ENCODE results near the gene DDX24. TPM values are rescaled to one million over a fixed set of nuclear protein-coding genes. Genes with fewer than 3 reads are reported as not detected.

Gene DDX24
- total RNA-seq, 1 donor from 2014 or later = 163 TPM

DNA sequence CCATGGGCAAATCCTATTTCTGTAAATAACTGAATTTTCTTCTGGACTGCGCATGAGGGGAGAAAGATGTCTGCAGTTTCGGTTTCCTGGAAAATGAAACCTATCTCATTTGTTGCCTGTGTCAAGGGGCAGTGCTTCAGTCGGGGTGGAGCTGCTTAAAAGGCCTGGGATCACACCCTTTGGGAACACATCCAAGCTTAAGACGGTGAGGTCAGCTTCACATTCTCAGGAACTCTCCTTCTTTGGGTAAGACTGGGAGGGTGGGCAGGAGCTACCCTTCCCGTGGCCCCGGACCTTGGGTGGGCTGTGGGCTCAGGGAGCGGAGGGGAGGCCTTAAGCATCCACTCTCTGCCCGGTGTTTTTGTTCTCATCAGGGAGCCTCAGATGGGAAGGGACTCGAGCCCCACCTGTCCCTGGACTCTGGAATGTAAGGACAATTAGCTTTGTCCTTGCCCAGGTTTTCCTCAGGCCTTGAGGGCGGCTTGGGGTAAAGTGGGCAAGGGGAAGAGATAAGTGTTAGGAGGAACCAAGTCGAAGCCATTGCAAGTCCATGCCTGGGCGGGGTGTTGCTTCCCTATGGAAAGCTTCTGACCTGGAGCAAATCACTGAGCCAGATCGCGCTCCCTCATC lies 29.7 kb upstream of the DDX24 start, which contains the start of gene IFI27:
Gene IFI27, plus strand, starts transcription at position 185 of the 630 bp plus-strand sequence.
- Histone ChIP-seq H3K27ac (peak within 1 kb of the TSS; percentile 89), H3K27me3 (ENCODE audit: low read depth) (no peaks in the 10 kb centered on the region), H3K36me3 (no peaks in the 10 kb centered on the region), H3K9me3 (no peaks in the 10 kb centered on the region), H3K4me3 (peak within 1 kb of the TSS; percentile 59), H3K4me1 (peaks cover 16% of the 10 kb centered on the region)
- TF ChIP-seq, protein P1, sequence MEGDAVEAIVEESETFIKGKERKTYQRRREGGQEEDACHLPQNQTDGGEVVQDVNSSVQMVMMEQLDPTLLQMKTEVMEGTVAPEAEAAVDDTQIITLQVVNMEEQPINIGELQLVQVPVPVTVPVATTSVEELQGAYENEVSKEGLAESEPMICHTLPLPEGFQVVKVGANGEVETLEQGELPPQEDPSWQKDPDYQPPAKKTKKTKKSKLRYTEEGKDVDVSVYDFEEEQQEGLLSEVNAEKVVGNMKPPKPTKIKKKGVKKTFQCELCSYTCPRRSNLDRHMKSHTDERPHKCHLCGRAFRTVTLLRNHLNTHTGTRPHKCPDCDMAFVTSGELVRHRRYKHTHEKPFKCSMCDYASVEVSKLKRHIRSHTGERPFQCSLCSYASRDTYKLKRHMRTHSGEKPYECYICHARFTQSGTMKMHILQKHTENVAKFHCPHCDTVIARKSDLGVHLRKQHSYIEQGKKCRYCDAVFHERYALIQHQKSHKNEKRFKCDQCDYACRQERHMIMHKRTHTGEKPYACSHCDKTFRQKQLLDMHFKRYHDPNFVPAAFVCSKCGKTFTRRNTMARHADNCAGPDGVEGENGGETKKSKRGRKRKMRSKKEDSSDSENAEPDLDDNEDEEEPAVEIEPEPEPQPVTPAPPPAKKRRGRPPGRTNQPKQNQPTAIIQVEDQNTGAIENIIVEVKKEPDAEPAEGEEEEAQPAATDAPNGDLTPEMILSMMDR (IDR thresholded peaks at IDR 0.05) = no peak
- peak; percentile 82 to 87 for ATAC-seq
- intact Hi-C loops (cut with DNase I) = no loop called here
- peak; percentile 68 for DNase-seq

DNA sequence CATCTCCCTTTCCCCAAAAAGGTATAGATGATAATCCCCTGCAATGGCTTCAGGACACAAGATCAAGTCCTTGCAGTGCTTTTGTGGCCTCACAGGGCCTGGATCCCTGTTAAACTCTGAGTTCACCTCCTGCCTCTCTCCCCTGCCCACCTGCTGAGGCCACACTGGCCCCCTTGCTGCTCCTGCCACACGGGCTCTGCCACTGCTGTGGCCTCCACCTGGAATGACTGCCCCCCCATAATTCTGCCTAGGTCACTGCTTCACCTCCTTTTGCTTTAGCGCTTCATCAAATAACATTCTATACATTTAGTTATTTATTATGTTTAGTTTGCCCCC lies 28.9 kb upstream of the DDX24 start:
- H3K9me3 ChIP-seq = no peaks in the 10 kb centered on the region
- no peak for DNase-seq
- H3K27me3 ChIP-seq (ENCODE audit: low read depth) = no peaks in the 10 kb centered on the region
- H3K4me1 ChIP-seq = peaks cover 8% of the 10 kb centered on the region
- ATAC-seq = no peak
- TF ChIP-seq, protein P1 (IDR thresholded peaks at IDR 0.05) = no peak
- H3K36me3 ChIP-seq = no peaks in the 10 kb centered on the region
- peak overlapping the region; percentile 89 for H3K27ac ChIP-seq
- H3K4me3 ChIP-seq = peak overlapping the region; percentile 59
- intact Hi-C loops (cut with DNase I) = no loop called here

DNA sequence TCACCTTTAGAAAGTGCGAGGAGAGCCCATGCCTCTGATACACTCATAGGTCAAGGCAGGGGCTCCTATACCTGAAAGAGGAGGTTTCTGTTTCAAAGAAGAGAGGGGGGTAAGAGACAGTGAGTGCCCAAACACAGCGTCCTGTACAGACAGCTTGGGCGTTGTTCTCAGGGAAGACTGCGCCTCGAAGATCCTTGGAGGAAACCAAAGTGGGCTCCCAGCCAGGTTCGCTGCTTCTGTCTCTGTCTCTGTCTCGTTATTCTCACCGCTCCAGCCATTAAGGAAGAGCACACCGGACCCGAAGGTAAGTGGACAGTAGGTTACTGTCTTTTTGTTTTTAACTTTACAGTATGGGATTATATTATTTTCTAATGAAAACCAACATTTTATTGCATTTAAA lies 23.7 kb upstream of the DDX24 start:
- H3K4me3 ChIP-seq = no peak overlapping the region
- H3K9me3 ChIP-seq = no peaks in the 10 kb centered on the region
- no peaks in the 10 kb centered on the region for H3K36me3 ChIP-seq
- TF ChIP-seq, protein P1 (IDR thresholded peaks at IDR 0.05) = no peak
- H3K27ac ChIP-seq = no peak overlapping the region
- ATAC-seq = no peak
- DNase-seq = no peak
- intact Hi-C loops (cut with DNase I) = no loop called here
- H3K4me1 ChIP-seq = peaks cover 2% of the 10 kb centered on the region
- no peaks in the 10 kb centered on the region for H3K27me3 ChIP-seq (ENCODE audit: low read depth)

DNA sequence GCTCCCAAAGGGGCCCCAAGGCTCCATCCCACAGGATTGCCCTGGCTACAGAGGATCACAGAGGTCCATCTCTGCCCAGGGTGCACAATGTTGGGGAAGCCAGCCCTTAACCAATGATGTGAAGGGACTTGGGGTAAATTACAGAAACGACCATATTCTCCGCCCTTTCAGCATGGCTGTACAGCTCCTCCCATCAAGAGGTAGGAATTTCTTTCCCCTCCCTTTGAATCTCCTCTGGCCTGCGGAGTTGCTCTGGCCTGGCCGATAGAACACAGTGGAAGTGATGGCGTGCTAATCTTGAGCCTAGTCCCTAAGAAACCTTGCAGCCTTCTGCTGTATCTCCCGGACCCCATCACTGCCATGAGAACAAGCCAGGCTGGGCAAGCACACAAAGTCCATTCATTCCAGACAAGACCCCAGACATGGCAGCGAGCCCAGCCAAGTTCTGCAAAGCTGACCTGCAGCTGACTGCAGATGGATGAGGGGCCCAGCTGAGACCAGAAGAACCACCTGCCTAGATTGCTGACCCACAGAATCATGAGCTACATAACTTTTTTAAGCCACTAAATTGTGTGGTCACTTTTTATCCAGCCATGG lies 22.6 kb upstream of the DDX24 start:
- Histone ChIP-seq H3K27me3 (ENCODE audit: low read depth) (no peaks in the 10 kb centered on the region), H3K9me3 (no peaks in the 10 kb centered on the region), H3K36me3 (no peaks in the 10 kb centered on the region), H3K4me3 (no peak overlapping the region), H3K4me1 (no peaks in the 10 kb centered on the region), H3K27ac (no peak overlapping the region)
- TF ChIP-seq, protein P1 (IDR thresholded peaks at IDR 0.05) = no peak
- intact Hi-C loops (cut with DNase I) = no loop called here
- no peak for DNase-seq
- no peak for ATAC-seq

DNA sequence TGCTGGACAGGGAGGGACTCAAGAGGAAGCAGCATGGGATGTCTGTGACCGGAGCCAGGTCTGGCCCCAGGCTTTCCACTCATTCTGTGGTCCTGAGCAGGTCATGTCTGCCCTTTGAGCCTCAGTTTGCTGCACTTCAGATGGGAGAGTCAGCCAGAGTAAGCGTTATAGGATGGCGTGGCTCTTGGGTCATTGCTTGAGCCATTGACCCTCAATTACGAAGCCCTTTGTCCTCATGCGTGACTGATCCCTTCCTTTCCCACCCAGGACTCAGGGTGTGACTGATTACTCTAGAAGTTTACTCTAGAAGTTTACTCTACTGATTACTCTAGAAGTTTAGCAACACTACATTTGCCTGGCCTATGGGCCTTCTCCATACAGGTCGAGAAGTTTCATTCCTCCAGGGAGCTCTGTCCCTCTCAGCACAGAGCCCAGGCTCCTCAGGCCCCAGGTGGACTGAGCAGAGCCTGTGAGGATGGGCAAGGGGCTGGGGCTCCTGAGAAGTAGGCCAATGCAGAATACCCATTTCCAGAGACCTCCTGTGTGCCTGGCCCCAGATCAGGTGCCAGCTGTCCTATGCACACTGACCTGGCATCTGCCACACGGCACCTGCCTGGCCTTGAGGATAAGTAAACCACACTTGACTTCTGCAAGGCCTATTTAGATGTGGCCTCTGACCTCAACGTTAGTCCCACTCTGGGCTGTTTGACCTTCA lies 21.9 kb upstream of the DDX24 start:
- Histone ChIP-seq H3K4me1 (no peaks in the 10 kb centered on the region), H3K27me3 (ENCODE audit: low read depth) (no peaks in the 10 kb centered on the region), H3K36me3 (no peaks in the 10 kb centered on the region), H3K9me3 (no peaks in the 10 kb centered on the region), H3K4me3 (no peak overlapping the region), H3K27ac (no peak overlapping the region)
- TF ChIP-seq, protein P1 (IDR thresholded peaks at IDR 0.05) = no peak
- DNase-seq (no peak), ATAC-seq (no peak)
- intact Hi-C loops (cut with DNase I) = no loop called here
